ENCODE measurements around the gene MYH13.

DNA sequence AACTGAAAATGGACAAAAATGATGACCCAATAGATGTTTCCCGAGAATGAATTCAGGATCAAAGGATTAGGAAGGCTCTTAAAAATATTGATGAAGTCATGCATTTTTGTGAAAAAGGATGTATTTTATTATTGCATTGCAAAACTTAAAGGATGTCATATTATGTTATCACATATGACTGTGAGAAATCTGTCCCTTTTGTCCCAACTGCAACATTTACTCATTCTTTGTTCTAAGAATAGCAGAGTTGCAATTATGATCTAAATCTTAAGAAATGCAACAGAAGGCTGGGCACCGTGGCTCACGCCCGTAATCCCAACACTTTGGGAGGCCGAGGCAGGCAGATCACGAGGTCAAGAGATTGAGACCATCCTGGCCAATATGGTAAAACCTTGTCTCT, 13.1 kb upstream of the MYH13 start:
- TF ChIP-seq CTCF (conservative IDR thresholded peaks at IDR 0.05; ENCODE audit: low read length), result no peak
- TF ChIP-seq EZH2phosphoT487 (IDR thresholded peaks at IDR 0.05; ENCODE audit: borderline replicate concordance, low read depth, low read length), result no peak
